Dendritic cell treated with granulocyte-macrophage colony-stimulating factor and Interleukin-4, amounts not matched to agents 40 ng/mL and 50 ng/mL, for 4 days (primary cell): ENCODE results near the gene AWAT2.

Source experiments
- H3K27ac Mint-ChIP-seq: one replicate; pipeline ENCODE4 v1.8.0; 2022; ENCODE audit warnings: mild to moderate bottlenecking, mixed read lengths
- H3K27me3 Mint-ChIP-seq: one replicate; pipeline ENCODE4 v1.8.0; 2022; ENCODE audit warnings: mild to moderate bottlenecking, mixed read lengths
- H3K36me3 Mint-ChIP-seq: one replicate; pipeline ENCODE4 v1.8.0; 2022; ENCODE audit warnings: low read depth, mixed read lengths
- H3K4me1 Mint-ChIP-seq: one replicate; pipeline ENCODE4 v1.8.0; 2022; ENCODE audit warnings: low read depth, mixed read lengths
- H3K4me3 Mint-ChIP-seq: one replicate; pipeline ENCODE4 v1.8.0; 2022; ENCODE audit warnings: mild to moderate bottlenecking, moderate library complexity, mixed read lengths
- H3K9me3 Mint-ChIP-seq: one replicate; pipeline ENCODE4 v1.8.0; 2022; ENCODE audit warnings: mixed read lengths
- intact Hi-C: fragments of 100-400 bp; cut with micrococcal nuclease; formaldehyde crosslinking; loops from one replicate; pipeline ENCODE4 v1.15.0; 2022

The AWAT2 gene

GRCh38 chrX:70054391-70054790 lies 4.7 kb upstream of the AWAT2 start:
- intact Hi-C loops = no loop called here
- Mint-ChIP-seq H3K4me1 (no peaks in the 10 kb centered on the region), H3K27me3 (no peaks in the 10 kb centered on the region), H3K4me3 (no peak overlapping the region), H3K36me3 (no peaks in the 10 kb centered on the region), H3K9me3 (no peaks in the 10 kb centered on the region), H3K27ac (no peak overlapping the region)

- intact Hi-C loops = no loop called here
- Mint-ChIP-seq H3K9me3 (no peaks in the 10 kb centered on the region), H3K27ac (no peak overlapping the region), H3K4me1 (no peaks in the 10 kb centered on the region), H3K27me3 (no peaks in the 10 kb centered on the region), H3K4me3 (no peak overlapping the region), H3K36me3 (no peaks in the 10 kb centered on the region)
Observed at GRCh38 chrX:70052895-70053615, 3.3 kb upstream of the AWAT2 start.

GRCh38 chrX:70049406-70049805 lies 332 bp downstream of the AWAT2 start:
- Mint-ChIP-seq H3K4me3 (no peak overlapping the region), H3K9me3 (no peaks in the 10 kb centered on the region), H3K27ac (no peak overlapping the region), H3K27me3 (no peaks in the 10 kb centered on the region), H3K4me1 (no peaks in the 10 kb centered on the region), H3K36me3 (no peaks in the 10 kb centered on the region)
- intact Hi-C loops = no loop called here

- H3K4me3 Mint-ChIP-seq = no peak overlapping the region
- no peaks in the 10 kb centered on the region for H3K27me3 Mint-ChIP-seq
- no peaks in the 10 kb centered on the region for H3K4me1 Mint-ChIP-seq
- no peaks in the 10 kb centered on the region for H3K36me3 Mint-ChIP-seq
- H3K27ac Mint-ChIP-seq = no peak overlapping the region
- no peaks in the 10 kb centered on the region for H3K9me3 Mint-ChIP-seq
- intact Hi-C loops = no loop called here
Observed at GRCh38 chrX:70046978-70047377, 2.8 kb downstream of the AWAT2 start.

GRCh38 chrX:70044541-70045245 lies 5.0 kb downstream of the AWAT2 start:
- H3K27ac Mint-ChIP-seq = no peak overlapping the region
- H3K9me3 Mint-ChIP-seq = no peaks in the 10 kb centered on the region
- no peaks in the 10 kb centered on the region for H3K27me3 Mint-ChIP-seq
- intact Hi-C loops = no loop called here
- H3K4me1 Mint-ChIP-seq = no peaks in the 10 kb centered on the region
- no peaks in the 10 kb centered on the region for H3K36me3 Mint-ChIP-seq
- no peak overlapping the region for H3K4me3 Mint-ChIP-seq

- no peaks in the 10 kb centered on the region for H3K9me3 Mint-ChIP-seq
- no peaks in the 10 kb centered on the region for H3K27me3 Mint-ChIP-seq
- H3K4me1 Mint-ChIP-seq = no peaks in the 10 kb centered on the region
- H3K36me3 Mint-ChIP-seq = no peaks in the 10 kb centered on the region
- no peak overlapping the region for H3K27ac Mint-ChIP-seq
- intact Hi-C loops = no loop called here
- H3K4me3 Mint-ChIP-seq = no peak overlapping the region
Observed at GRCh38 chrX:70043685-70044084, 6.1 kb downstream of the AWAT2 start.

GRCh38 chrX:70042399-70043371 lies 7.1 kb downstream of the AWAT2 start:
- H3K27me3 Mint-ChIP-seq = no peaks in the 10 kb centered on the region
- no peak overlapping the region for H3K4me3 Mint-ChIP-seq
- no peaks in the 10 kb centered on the region for H3K36me3 Mint-ChIP-seq
- H3K4me1 Mint-ChIP-seq = no peaks in the 10 kb centered on the region
- intact Hi-C loops = no loop called here
- H3K27ac Mint-ChIP-seq = no peak overlapping the region
- no peaks in the 10 kb centered on the region for H3K9me3 Mint-ChIP-seq

- Mint-ChIP-seq H3K4me1 (no peaks in the 10 kb centered on the region), H3K4me3 (no peak overlapping the region), H3K27ac (no peak overlapping the region), H3K27me3 (no peaks in the 10 kb centered on the region), H3K9me3 (no peaks in the 10 kb centered on the region), H3K36me3 (no peaks in the 10 kb centered on the region)
- intact Hi-C loops = no loop called here
Observed at GRCh38 chrX:70041993-70042392, 7.7 kb downstream of the AWAT2 start.

- Mint-ChIP-seq H3K9me3 (no peaks in the 10 kb centered on the region), H3K4me1 (no peaks in the 10 kb centered on the region), H3K36me3 (no peaks in the 10 kb centered on the region), H3K27me3 (no peaks in the 10 kb centered on the region), H3K27ac (no peak overlapping the region), H3K4me3 (no peak overlapping the region)
- intact Hi-C loops = no loop called here
Observed at GRCh38 chrX:70039758-70040157, 10.0 kb downstream of the AWAT2 start.

- H3K4me1 Mint-ChIP-seq = no peaks in the 10 kb centered on the region
- H3K27ac Mint-ChIP-seq = no peak overlapping the region
- no peaks in the 10 kb centered on the region for H3K27me3 Mint-ChIP-seq
- no peak overlapping the region for H3K4me3 Mint-ChIP-seq
- H3K36me3 Mint-ChIP-seq = no peaks in the 10 kb centered on the region
- H3K9me3 Mint-ChIP-seq = no peaks in the 10 kb centered on the region
- intact Hi-C loops = no loop called here
Observed at GRCh38 chrX:70038951-70039350, 10.8 kb downstream of the AWAT2 start.

- H3K4me1 Mint-ChIP-seq = no peaks in the 10 kb centered on the region
- no peaks in the 10 kb centered on the region for H3K36me3 Mint-ChIP-seq
- H3K4me3 Mint-ChIP-seq = no peak overlapping the region
- intact Hi-C loops = no loop called here
- no peaks in the 10 kb centered on the region for H3K9me3 Mint-ChIP-seq
- no peaks in the 10 kb centered on the region for H3K27me3 Mint-ChIP-seq
- H3K27ac Mint-ChIP-seq = no peak overlapping the region
Observed at GRCh38 chrX:70038515-70038914, 11.2 kb downstream of the AWAT2 start.

- peaks cover 2% of the 10 kb centered on the region for H3K27me3 Mint-ChIP-seq
- H3K9me3 Mint-ChIP-seq = no peaks in the 10 kb centered on the region
- H3K4me1 Mint-ChIP-seq = no peaks in the 10 kb centered on the region
- H3K4me3 Mint-ChIP-seq = no peak overlapping the region
- intact Hi-C loops = loop anchor here (5.0 kb wide), 1 partner anchor 63 kb away; no protein-coding TSS in a partner anchor
- H3K27ac Mint-ChIP-seq = no peak overlapping the region
- no peaks in the 10 kb centered on the region for H3K36me3 Mint-ChIP-seq
Observed at GRCh38 chrX:70034646-70035045, 15.1 kb downstream of the AWAT2 start.

- Mint-ChIP-seq H3K9me3 (no peaks in the 10 kb centered on the region), H3K4me3 (no peak overlapping the region), H3K27me3 (peaks cover 2% of the 10 kb centered on the region), H3K4me1 (no peaks in the 10 kb centered on the region), H3K36me3 (no peaks in the 10 kb centered on the region), H3K27ac (no peak overlapping the region)
- intact Hi-C loops = loop anchor here (5.0 kb wide), 1 partner anchor 64 kb away; no protein-coding TSS in a partner anchor
Observed at GRCh38 chrX:70033348-70034051, 16.2 kb downstream of the AWAT2 start.
